ENCODE measurements around the gene KRTAP10-1. TPM values are rescaled to one million over a fixed set of nuclear protein-coding genes. Genes with fewer than 3 reads are reported as not detected.

KRTAP10-1 gene
- total and polyA plus RNA-seq, 9 of the 15 experiments (the other 6 are each of a cell fraction or from before 2014, with no cell fraction given) = not detected

GRCh38 chr21:44495611-44496563 is 44.1 kb downstream of the KRTAP10-1 start:
- no peaks in the 10 kb centered on the region for H3K79me2 ChIP-seq (ENCODE audit: control insufficient read depth, insufficient read depth, low read length)
- 7% methylated on average over 16 of the region's 16 CpGs for WGBS (ENCODE audit: insufficient coverage, low coverage, missing lambda C conversion rate)
- ATAC-seq = no peak
- no peak overlapping the region for H3K4me3 ChIP-seq
- H3K9ac ChIP-seq (ENCODE audit: insufficient read depth in 1 of 2, low read depth in 2 of 2, low read length in 2 of 2) = no peak overlapping the region
- no peaks in the 10 kb centered on the region for H3K36me3 ChIP-seq (ENCODE audit: control insufficient read depth, insufficient read depth, low read length)
- H3K9me3 ChIP-seq (replicated peaks; ENCODE audit: control insufficient read depth, insufficient read depth, low read depth, low read length) = no peaks in the 10 kb centered on the region
- ChIA-PET POLR2A (interaction anchor here (0.6 to 1.5 kb wide), 2 partner anchors 19 to 55 kb away, joined by 3 to 4 read pairs; no protein-coding TSS in a partner anchor), CTCF (ENCODE audit: low intra/inter-chr PET ratio) (no interaction called here)
- no peak for FAIRE-seq
- no peak overlapping the region for H3K4me2 ChIP-seq (ENCODE audit: insufficient read depth, low read length)
- H3K9me1 ChIP-seq (ENCODE audit: control insufficient read depth, insufficient read depth, low read length) = no peaks in the 10 kb centered on the region
- peaks cover 0 to 12% of the 10 kb centered on the region in 2 experiments; a peak in 2 of 5 replicates for H3K4me1 ChIP-seq (replicated peaks in 1 of 2; ENCODE audit: control insufficient read depth in 2 of 2, insufficient read depth in 2 of 2, low read length in 2 of 2)
- intact Hi-C loops (cut with micrococcal nuclease) = no loop called here
- in situ Hi-C loops (cut with MboI) = no loop called here
- no peak overlapping the region for H3K27ac ChIP-seq (ENCODE audit: extremely low read depth, low read depth, low read length)
- H3K27me3 ChIP-seq (ENCODE audit: control insufficient read depth in 2 of 2, insufficient read depth in 2 of 2, low read length in 2 of 2) = peaks cover 72 to 82% of the 10 kb centered on the region in 2 experiments
- no peak for DNase-seq (ENCODE audit: extremely low read depth in 1 of 4, low spot score in 3 of 4)
- no peak overlapping the region for H2AFZ ChIP-seq (ENCODE audit: low read depth, low read length)
- BruUV-seq (replicated peaks) = no TSS peak
- no peaks in the 10 kb centered on the region; the same call in 1 of the 2 replicates for H4K20me1 ChIP-seq (replicated peaks; ENCODE audit: control insufficient read depth, insufficient read depth, low read length)
- TF ChIP-seq TGIF2 (CRISPR knock-in tag; IDR thresholded peaks at IDR 0.05) = no peak
- no peak for TF ChIP-seq ZEB2 (IDR thresholded peaks at IDR 0.05)
- TF ChIP-seq, protein P1, sequence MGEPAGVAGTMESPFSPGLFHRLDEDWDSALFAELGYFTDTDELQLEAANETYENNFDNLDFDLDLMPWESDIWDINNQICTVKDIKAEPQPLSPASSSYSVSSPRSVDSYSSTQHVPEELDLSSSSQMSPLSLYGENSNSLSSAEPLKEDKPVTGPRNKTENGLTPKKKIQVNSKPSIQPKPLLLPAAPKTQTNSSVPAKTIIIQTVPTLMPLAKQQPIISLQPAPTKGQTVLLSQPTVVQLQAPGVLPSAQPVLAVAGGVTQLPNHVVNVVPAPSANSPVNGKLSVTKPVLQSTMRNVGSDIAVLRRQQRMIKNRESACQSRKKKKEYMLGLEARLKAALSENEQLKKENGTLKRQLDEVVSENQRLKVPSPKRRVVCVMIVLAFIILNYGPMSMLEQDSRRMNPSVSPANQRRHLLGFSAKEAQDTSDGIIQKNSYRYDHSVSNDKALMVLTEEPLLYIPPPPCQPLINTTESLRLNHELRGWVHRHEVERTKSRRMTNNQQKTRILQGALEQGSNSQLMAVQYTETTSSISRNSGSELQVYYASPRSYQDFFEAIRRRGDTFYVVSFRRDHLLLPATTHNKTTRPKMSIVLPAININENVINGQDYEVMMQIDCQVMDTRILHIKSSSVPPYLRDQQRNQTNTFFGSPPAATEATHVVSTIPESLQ (CRISPR knock-in tag; IDR thresholded peaks at IDR 0.05) = no peak
- TF ChIP-seq NR2F6 (CRISPR knock-in tag; IDR thresholded peaks at IDR 0.05) = no peak
- no peak for TF ChIP-seq ZBTB11 (CRISPR knock-in tag; IDR thresholded peaks at IDR 0.05)
- no peak for TF ChIP-seq MTA3 (IDR thresholded peaks at IDR 0.05; ENCODE audit: borderline replicate concordance)
- no peak for TF ChIP-seq DACH1 (IDR thresholded peaks at IDR 0.05; ENCODE audit: partially characterized antibody)
- TF ChIP-seq ZNF589 (CRISPR knock-in tag; IDR thresholded peaks at IDR 0.05; ENCODE audit: low read depth) = no peak
- TF ChIP-seq, protein P2, sequence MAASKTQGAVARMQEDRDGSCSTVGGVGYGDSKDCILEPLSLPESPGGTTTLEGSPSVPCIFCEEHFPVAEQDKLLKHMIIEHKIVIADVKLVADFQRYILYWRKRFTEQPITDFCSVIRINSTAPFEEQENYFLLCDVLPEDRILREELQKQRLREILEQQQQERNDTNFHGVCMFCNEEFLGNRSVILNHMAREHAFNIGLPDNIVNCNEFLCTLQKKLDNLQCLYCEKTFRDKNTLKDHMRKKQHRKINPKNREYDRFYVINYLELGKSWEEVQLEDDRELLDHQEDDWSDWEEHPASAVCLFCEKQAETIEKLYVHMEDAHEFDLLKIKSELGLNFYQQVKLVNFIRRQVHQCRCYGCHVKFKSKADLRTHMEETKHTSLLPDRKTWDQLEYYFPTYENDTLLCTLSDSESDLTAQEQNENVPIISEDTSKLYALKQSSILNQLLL (CRISPR knock-in tag; IDR thresholded peaks at IDR 0.05; ENCODE audit: borderline replicate concordance) = no peak
- TF ChIP-seq NKRF (IDR thresholded peaks at IDR 0.05; ENCODE audit: borderline replicate concordance) = no peak
- no peak for TF ChIP-seq CXXC5 (CRISPR knock-in tag; IDR thresholded peaks at IDR 0.05)

All from K562 (cell line).